Heart left ventricle (tissue), 16 donors: ENCODE data around the gene ANKRD29. TPM values are rescaled to one million over a fixed set of nuclear protein-coding genes. Genes with fewer than 3 reads are reported as not detected.

Experiments
- ATAC-seq, 4 donors: fragments of 200-7000 bp; cut with Tn5 transposase; one replicate each; pipeline ENCODE4 v1.9.1; 2020 to 2022; ENCODE audit warnings: moderate library complexity in 4 of 4, mild to moderate bottlenecking in 3 of 4, moderate number of reproducible peaks in 1 of 4
- DNase-seq, 5 donors: peaks; one replicate each; pipeline ENCODE4 v3.0.0-alpha.2; 2020
- H3K27ac ChIP-seq, 12 donors: fragments of 200-600 bp; sonication (generic) in 4 of 12; one replicate each; pipeline versions ENCODE4 v1.5.0 to v1.8.0; 2016 to 2022; ENCODE audit warnings: mild to moderate bottlenecking in 2 of 12
- H3K27me3 ChIP-seq, 9 donors: fragments of 200-600 bp; sonication (generic) in 2 of 9; one replicate each; pipeline versions ENCODE4 v1.5.1 to v1.8.0; 2016 to 2022; ENCODE audit warnings: mild to moderate bottlenecking in 3 of 9
- H3K36me3 ChIP-seq, 9 donors: fragments of 200-600 bp; sonication (generic) in 2 of 9; one replicate each; pipeline versions ENCODE4 v1.5.0 to v1.8.0; 2018 to 2022; ENCODE audit warnings: mild to moderate bottlenecking in 2 of 9
- H3K4me1 ChIP-seq, 12 donors: fragments of 200-600 bp; sonication (generic) in 4 of 12; one replicate each; pipeline versions ENCODE4 v1.5.0 to v1.8.0; 2016 to 2022; ENCODE audit warnings: mild to moderate bottlenecking in 3 of 12
- H3K4me3 ChIP-seq, 12 donors: fragments of 200-600 bp; sonication (generic) in 4 of 12; one replicate each; pipeline versions ENCODE4 v1.5.0 to v1.8.0; 2017 to 2022; ENCODE audit warnings: mild to moderate bottlenecking in 9 of 12, moderate library complexity in 4 of 12
- H3K9me3 ChIP-seq, 12 donors: fragments of 200-600 bp; sonication (generic) in 4 of 12; one replicate each; pipeline versions ENCODE4 v1.5.0 to v1.8.0; 2016 to 2022; ENCODE audit warnings: mild to moderate bottlenecking in 1 of 12
- CTCF ChIP-seq, 12 donors: fragments of 200-600 bp; sonication (generic) in 4 of 12; IDR thresholded peaks; one replicate each; pipeline versions ENCODE4 v1.5.0 to v1.8.0; 2018 to 2022; ENCODE audit warnings: antibody characterized with exemption in 12 of 12, mild to moderate bottlenecking in 5 of 12
- POLR2A ChIP-seq, 2 donors: fragments of 450-650 bp; IDR thresholded peaks; one replicate each; pipeline ENCODE4 v1.6.1; 2017; ENCODE audit warnings: antibody characterized with exemption in 2 of 2, mild to moderate bottlenecking in 2 of 2, moderate library complexity in 2 of 2
- WGBS, 4 donors: extraction: QIAGEN DNeasy Blood & Tissue Kit in 2 of 4; methylation state at CpG; one replicate each; pipeline versions ENCODE4 v1.1.5 to v1.1.7; 2013 to 2018; 5-methylcytosine and 5-hydroxymethylcytosine counted together
- intact Hi-C, 10 donors: fragments of 100-400 bp; cut with DNase I; formaldehyde crosslinking; loops; one replicate each; pipeline versions ENCODE4 v1.11.1 to v1.14.2; 2022
- polyA plus RNA-seq, 2 donors: library from polyadenylated mRNA; stranded (reverse); fragments of 200-250 nt; gene quantifications; one replicate each; pipeline ENCODE4 v1.2.3, GENCODE V29; 2013
- total RNA-seq, 9 donors: library from RNA; depleted of rRNA in 2 of 9; stranded (reverse); fragments of >200 nt in 2 of 9; fragmentation: NEBNext Ultra II Directional in 3 of 9; extraction: Animal tissue kit (Norgen Biotek cat#: 25700) in 3 of 9; gene quantifications; one replicate each; pipeline versions ENCODE4 v1.1.0 to v1.2.4, GENCODE V29; 2016 to 2023
- donor health status: ischemic (EF 13 %, LVEDD 7.1; RV severe dilation, severe dysfunction).
- donor health status: healthy with polysubstance abuse.
- donor health status: DM: no; HTN: yes; CAD: no.
- donor health status: DM: no; HTN: no; CAD: no.
- donor health status: ischemic (EF 25% LVEDD 6.9; RV normal size, moderate dysfunction).
- donor health status: ischemic (EF 25% LVEDD 5.7; RV mildly dilated, moderate dysfunction).
- donor health status: healthy.
- donor health status: DM: yes; HTN: yes; CAD: no.
- donor health status: ischemic (EF 35%, LVEDD 5.7; RV mildly dilated, moderate dysfunction).
- donor health status: nonischemic (EF 11% LVEDD 7.7; RV severe dilation, severe dysfunction).
- donor health status: DM: yes; HTN: yes; CAD: no.
- donor health status: PGD.
- donor health status: ischemic (EF 29% LVEDD 5.4; RV normal size, mild dysfunction).
- donor health status: nonischemic (EF 23%, LVEDD 6.1; RV moderate dilation, normal function).

Gene ANKRD29
- total and polyA plus RNA-seq, 11 donors: 1.7 to 7.1 (median 4.9) TPM

GRCh38 chr18:23583071-23583865, 79.4 kb downstream of the ANKRD29 start:
- intact Hi-C loops: no loop called here
- no peak overlapping the region for H3K27ac ChIP-seq
- H3K4me1 ChIP-seq: peaks cover 0 to 69% (median 27%) of the 10 kb centered on the region in 12 donors
- no peak for ATAC-seq
- peaks cover 0 to 4% (median 0%) of the 10 kb centered on the region in 9 donors for H3K36me3 ChIP-seq
- no peaks in the 10 kb centered on the region for H3K9me3 ChIP-seq
- no peak for DNase-seq
- no peak for TF ChIP-seq CTCF (IDR thresholded peaks at IDR 0.05)
- TF ChIP-seq POLR2A (IDR thresholded peaks at IDR 0.05): no peak
- peak overlapping the region in 1 of 12 donors; percentile 99 for H3K4me3 ChIP-seq
- WGBS, 4 donors: 79 to 83% (median 81%) methylated on average over 5 of the region's 5 CpGs
- H3K27me3 ChIP-seq: no peaks in the 10 kb centered on the region

GRCh38 chr18:23580677-23581367, 81.9 kb downstream of the ANKRD29 start:
- Histone ChIP-seq H3K27me3 (no peaks in the 10 kb centered on the region), H3K27ac (no peak overlapping the region), H3K36me3 (peaks cover 0 to 10% (median 4%) of the 10 kb centered on the region in 9 donors), H3K4me3 (no peak overlapping the region), H3K9me3 (no peaks in the 10 kb centered on the region), H3K4me1 (peaks cover 0 to 65% (median 25%) of the 10 kb centered on the region in 12 donors)
- no peak for DNase-seq
- TF ChIP-seq CTCF (IDR thresholded peaks at IDR 0.05) (no peak), POLR2A (IDR thresholded peaks at IDR 0.05) (no peak)
- intact Hi-C loops: no loop called here
- WGBS, 4 donors: 94 to 95% (median 95%) methylated on average over 6 of the region's 6 CpGs
- ATAC-seq: no peak

- ATAC-seq: peak in 2 of 4 donors; percentile 40 to 50
- Histone ChIP-seq H3K36me3 (peaks cover 0 to 18% (median 4%) of the 10 kb centered on the region in 9 donors), H3K27me3 (no peaks in the 10 kb centered on the region), H3K27ac (no peak overlapping the region), H3K4me3 (no peak overlapping the region), H3K4me1 (peaks cover 0 to 63% (median 21%) of the 10 kb centered on the region in 12 donors), H3K9me3 (no peaks in the 10 kb centered on the region)
- TF ChIP-seq POLR2A (IDR thresholded peaks at IDR 0.05) (no peak), CTCF (IDR thresholded peaks at IDR 0.05) (no peak)
- no peak for DNase-seq
- WGBS, 4 donors: 84 to 87% (median 85%) methylated on average over 8 of the region's 8 CpGs
- intact Hi-C loops: no loop called here
Measured at GRCh38 chr18:23578891-23579653, 83.6 kb downstream of the ANKRD29 start.
